Activated naive CD8-positive, alpha-beta T cell (primary cell): ENCODE measurements around the gene ECM2.
"Not testable (repeated sequence)": the region's sequence is repeated elsewhere in the genome, so short reads cannot be mapped to it uniquely, and the experiment has no call there.

Experiments used
- H3K27ac Mint-ChIP-seq: one replicate; pipeline ENCODE4 v1.8.0; 2021; ENCODE audit warnings: mixed read lengths
- H3K27me3 Mint-ChIP-seq: one replicate; pipeline ENCODE4 v1.8.0; 2021; ENCODE audit warnings: mixed read lengths
- H3K36me3 Mint-ChIP-seq: one replicate; pipeline ENCODE4 v1.8.0; 2021; ENCODE audit warnings: mixed read lengths
- H3K4me1 Mint-ChIP-seq: one replicate; pipeline ENCODE4 v1.8.0; 2021; ENCODE audit warnings: low read depth, mixed read lengths
- H3K4me3 Mint-ChIP-seq: one replicate; pipeline ENCODE4 v1.8.0; 2021; ENCODE audit warnings: mild to moderate bottlenecking, mixed read lengths
- H3K9me3 Mint-ChIP-seq: one replicate; pipeline ENCODE4 v1.8.0; 2021; ENCODE audit warnings: low read depth, mixed read lengths

Gene ECM2

DNA sequence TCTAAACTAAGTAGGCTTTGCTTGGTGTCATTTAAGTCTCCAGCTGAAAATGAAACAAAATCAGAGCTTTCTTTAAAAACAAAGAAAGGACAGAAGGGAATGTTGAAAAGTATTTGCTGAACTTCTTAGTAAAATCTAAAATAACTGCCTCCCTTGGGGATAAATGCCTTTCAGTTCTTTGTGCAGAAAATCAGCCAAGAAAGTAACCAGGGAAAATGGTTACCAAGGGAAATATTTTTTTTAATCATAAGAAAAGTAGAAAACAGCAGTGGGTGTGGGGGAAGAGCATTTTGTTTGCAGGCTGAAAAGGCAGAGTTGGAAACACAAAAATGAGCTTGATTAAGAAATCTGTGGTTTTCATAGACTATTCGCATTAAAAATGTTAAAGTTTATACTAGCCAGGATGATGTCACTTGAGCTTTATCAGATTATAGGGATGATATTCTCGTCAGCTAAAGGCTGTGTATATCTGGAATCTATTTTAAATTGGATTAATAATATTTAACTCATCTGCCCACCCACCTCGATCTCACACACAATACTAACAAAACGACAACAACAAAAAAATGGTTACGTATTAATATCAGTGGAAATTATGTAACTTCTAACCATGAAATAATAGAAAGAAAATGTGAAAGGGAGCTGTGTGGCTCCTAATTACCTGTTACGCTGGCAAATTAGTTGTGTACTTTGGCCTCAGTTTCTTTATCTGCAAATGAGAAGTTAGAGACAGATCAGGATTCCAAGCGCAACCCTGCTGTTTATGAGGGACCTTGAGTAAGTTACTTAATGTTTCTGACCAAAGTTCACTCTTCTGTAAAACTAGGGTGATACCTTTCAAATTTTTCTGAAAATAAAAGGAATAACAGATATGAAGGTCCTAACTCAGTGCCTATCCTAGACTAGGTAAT is at the start of gene ECM2:
Gene ECM2 (minus strand): TSS at position 51 of the 911 bp plus-strand sequence. CDS start 13,124 bp downstream, outside the sequence.
- no peak within 1 kb of the TSS for H3K27ac Mint-ChIP-seq
- H3K4me1 Mint-ChIP-seq, result no peaks in the 10 kb centered on the region
- H3K4me3 Mint-ChIP-seq, result no peak within 1 kb of the TSS
- peaks cover 7% of the 10 kb centered on the region for H3K36me3 Mint-ChIP-seq
- H3K9me3 Mint-ChIP-seq, result peaks cover 9% of the 10 kb centered on the region
- H3K27me3 Mint-ChIP-seq, result no peaks in the 10 kb centered on the region

DNA sequence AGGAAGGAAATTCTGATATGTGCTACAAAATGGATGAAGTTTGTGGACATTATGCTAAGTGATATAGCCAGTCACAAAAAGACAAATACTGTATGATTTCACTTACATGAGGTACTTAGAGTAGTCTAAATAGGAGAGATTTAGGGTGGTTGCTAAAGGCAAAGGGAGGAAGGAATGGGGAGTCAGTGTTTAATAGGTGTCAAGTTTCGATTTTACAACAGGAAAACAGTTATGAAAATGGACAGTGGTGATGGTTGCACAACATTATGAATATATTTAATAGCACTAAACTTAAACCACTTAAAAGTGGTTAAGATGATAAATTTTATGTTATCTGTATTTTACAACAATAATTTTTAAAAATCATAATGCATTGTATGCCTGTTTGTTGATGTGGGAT is 40.4 kb upstream of the ECM2 start:
- Mint-ChIP-seq H3K4me3 (no peak overlapping the region), H3K9me3 (no peaks in the 10 kb centered on the region), H3K4me1 (no peaks in the 10 kb centered on the region), H3K27me3 (no peaks in the 10 kb centered on the region), H3K27ac (no peak overlapping the region), H3K36me3 (peaks cover 8% of the 10 kb centered on the region)

DNA sequence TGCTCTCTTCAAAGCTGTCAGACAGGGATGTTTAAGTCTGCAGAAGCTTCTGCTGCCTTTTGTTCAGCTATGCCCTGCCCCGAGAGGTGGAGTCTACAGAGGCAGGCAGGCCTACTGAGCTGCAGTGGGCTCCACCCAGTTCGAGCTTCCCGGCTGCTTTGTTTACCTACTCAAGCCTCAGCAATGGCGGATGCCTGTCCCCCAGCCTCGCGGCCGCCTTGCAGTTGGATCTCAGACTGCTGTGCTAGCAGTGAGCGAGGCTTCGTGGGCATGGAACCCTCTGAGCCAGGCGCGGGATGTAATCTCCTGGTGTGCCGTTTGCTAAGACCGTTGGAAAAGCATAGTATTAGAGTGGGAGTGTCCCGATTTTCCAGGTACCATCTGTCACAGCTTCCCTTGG is 37.8 kb upstream of the ECM2 start:
- H3K4me3 Mint-ChIP-seq, H3K4me1 Mint-ChIP-seq, H3K36me3 Mint-ChIP-seq, H3K27ac Mint-ChIP-seq, H3K27me3 Mint-ChIP-seq, H3K9me3 Mint-ChIP-seq: not testable (repeated sequence)

- H3K4me3 Mint-ChIP-seq, H3K9me3 Mint-ChIP-seq, H3K36me3 Mint-ChIP-seq, H3K4me1 Mint-ChIP-seq, H3K27ac Mint-ChIP-seq, H3K27me3 Mint-ChIP-seq: not testable (repeated sequence)
These were observed 36.1 kb upstream of the ECM2 start for GRCh38 chr9:92571871-92572270.

GRCh38 chr9:92564982-92565381 is 29.2 kb upstream of the ECM2 start:
- Mint-ChIP-seq H3K4me1 (no peaks in the 10 kb centered on the region), H3K36me3 (peaks cover 11% of the 10 kb centered on the region), H3K27ac (no peak overlapping the region), H3K9me3 (peaks cover 10% of the 10 kb centered on the region), H3K27me3 (no peaks in the 10 kb centered on the region), H3K4me3 (no peak overlapping the region)

GRCh38 chr9:92564504-92564903 is 28.7 kb upstream of the ECM2 start:
- Mint-ChIP-seq H3K4me1 (no peaks in the 10 kb centered on the region), H3K4me3 (no peak overlapping the region), H3K27ac (no peak overlapping the region), H3K36me3 (peaks cover 9% of the 10 kb centered on the region), H3K9me3 (peaks cover 10% of the 10 kb centered on the region), H3K27me3 (no peaks in the 10 kb centered on the region)

DNA sequence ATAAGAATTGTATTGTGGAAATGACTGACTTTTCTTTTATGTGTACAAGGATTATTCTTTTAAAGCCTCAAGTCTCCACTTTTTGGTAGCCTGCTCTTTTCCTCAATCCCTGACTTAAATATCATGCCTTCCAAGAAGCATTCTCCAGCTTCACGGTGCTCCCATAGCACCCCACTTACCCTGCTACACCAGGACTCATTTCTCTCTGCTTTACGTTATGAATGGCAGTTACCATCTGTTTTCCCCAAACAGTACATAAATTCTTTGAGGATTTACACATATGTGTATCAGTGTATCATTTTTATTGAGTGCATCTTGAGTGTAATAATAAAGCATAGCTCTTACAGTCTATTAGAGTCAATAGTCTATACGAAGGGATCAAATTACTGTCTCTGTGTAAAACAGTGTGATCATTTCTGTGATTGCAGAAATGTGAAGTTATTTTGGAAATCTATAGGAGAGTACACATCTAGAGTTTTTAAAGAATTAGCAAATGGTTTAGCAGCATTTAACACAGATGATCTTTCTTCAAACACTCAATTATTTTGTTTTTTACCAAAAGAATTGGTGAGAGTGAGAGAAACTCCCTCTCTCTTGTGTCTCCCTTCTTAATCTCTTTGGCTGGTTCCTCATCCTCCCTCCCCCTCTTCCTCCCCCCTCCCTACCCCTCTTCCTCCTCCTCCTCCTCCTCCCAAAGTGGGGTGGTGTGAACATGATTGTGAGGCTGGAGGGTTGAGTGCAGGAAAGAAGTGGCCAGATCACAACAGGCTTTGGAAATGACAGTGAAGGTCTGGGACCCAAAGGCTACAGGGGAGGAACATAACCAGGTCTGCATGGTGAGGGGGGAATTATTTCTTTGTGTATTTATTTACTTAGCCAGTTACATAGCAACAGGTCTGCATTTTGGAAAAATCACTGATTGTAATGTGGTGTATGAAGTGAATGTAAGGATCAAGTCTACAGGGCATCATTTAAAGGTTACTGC is 27.6 kb upstream of the ECM2 start:
- Mint-ChIP-seq H3K36me3 (peaks cover 9% of the 10 kb centered on the region), H3K27ac (no peak overlapping the region), H3K4me3 (no peak overlapping the region), H3K27me3 (no peaks in the 10 kb centered on the region), H3K9me3 (peaks cover 10% of the 10 kb centered on the region), H3K4me1 (no peaks in the 10 kb centered on the region)

DNA sequence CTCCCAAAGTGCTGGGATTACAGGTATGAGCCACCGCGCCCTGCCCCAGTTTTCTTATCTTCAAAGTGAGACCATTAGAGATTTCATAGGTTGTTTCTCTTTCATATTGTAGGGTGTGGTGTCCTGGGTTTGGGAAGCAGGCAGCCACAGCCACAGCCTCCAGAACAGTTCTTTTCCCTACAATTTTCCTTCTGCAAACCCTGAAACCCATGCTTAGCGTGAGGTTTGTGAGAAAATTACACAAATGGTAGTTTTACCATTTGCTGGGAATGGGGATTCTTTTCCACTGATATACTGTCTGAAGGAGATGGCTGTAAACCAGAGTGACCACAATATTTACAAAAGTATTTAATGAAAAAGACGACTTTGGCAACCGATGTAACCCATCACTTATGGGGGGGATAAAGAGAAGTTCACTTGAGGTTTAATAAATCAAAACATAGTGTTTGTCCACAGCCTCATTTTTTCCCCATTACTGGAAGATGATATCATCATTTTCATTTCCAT is 26.7 kb upstream of the ECM2 start:
- no peak overlapping the region for H3K4me3 Mint-ChIP-seq
- peaks cover 9% of the 10 kb centered on the region for H3K36me3 Mint-ChIP-seq
- H3K27me3 Mint-ChIP-seq, result no peaks in the 10 kb centered on the region
- H3K27ac Mint-ChIP-seq, result no peak overlapping the region
- peaks cover 10% of the 10 kb centered on the region for H3K9me3 Mint-ChIP-seq
- H3K4me1 Mint-ChIP-seq, result no peaks in the 10 kb centered on the region

DNA sequence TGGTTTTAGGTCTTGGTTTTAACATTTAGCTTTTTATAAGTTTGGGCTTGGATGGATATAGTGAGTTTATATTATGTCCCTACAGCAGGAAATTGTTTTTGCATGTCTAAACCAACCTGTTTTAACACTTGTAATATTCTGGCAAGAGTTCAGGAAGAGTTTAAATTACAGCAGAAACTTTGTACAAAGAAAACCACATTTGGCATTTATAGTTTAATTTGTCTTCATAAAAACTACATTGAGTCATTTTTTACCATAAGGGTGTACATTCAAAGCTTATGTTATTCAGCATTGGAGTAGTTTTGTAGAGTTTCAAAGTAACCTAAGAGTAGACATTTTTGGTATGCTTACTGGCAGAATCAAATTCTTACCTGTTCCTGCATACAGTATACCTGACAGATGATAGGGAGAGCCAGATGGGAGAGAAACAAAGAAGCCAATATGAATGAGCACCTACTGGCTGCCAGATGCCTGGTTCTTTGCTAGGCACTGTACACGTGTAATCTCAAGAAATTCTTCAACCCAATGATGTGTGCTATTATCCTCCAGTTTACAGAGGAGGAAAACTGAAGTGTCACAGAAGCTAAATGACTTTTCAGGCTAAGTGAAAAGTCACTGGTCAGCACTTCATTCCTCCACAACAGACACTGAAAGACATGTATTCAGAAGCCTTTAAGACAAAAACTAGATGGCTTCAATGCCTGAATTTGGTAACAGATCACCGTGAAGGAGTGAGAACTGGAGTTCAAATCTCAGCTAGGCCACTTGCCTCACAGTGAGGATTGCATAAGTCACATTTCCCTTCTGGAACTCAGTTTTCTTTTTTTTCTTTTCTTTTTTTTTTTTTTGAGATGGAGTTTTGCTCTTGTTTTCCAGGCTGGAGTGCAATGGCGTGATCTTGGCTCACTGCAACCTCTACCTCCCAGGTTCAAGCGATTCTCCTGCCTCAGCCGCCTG is 25.9 kb upstream of the ECM2 start:
- Mint-ChIP-seq H3K4me3 (no peak overlapping the region), H3K9me3 (peaks cover 6% of the 10 kb centered on the region), H3K27me3 (no peaks in the 10 kb centered on the region), H3K27ac (no peak overlapping the region), H3K36me3 (peaks cover 9% of the 10 kb centered on the region), H3K4me1 (no peaks in the 10 kb centered on the region)

GRCh38 chr9:92558612-92559374 is 23.0 kb upstream of the ECM2 start:
- Mint-ChIP-seq H3K9me3 (no peaks in the 10 kb centered on the region), H3K4me3 (no peak overlapping the region), H3K27ac (no peak overlapping the region), H3K27me3 (no peaks in the 10 kb centered on the region), H3K36me3 (peaks cover 6% of the 10 kb centered on the region), H3K4me1 (peaks cover 5% of the 10 kb centered on the region)

GRCh38 chr9:92550765-92551164 is 15.0 kb upstream of the ECM2 start:
- Mint-ChIP-seq H3K9me3 (no peaks in the 10 kb centered on the region), H3K36me3 (peaks cover 2% of the 10 kb centered on the region), H3K27me3 (no peaks in the 10 kb centered on the region), H3K27ac (no peak overlapping the region), H3K4me3 (no peak overlapping the region), H3K4me1 (peaks cover 3% of the 10 kb centered on the region)

GRCh38 chr9:92547356-92547755 is 11.6 kb upstream of the ECM2 start:
- no peak overlapping the region for H3K27ac Mint-ChIP-seq
- H3K4me1 Mint-ChIP-seq, result no peaks in the 10 kb centered on the region
- H3K9me3 Mint-ChIP-seq, result no peaks in the 10 kb centered on the region
- peaks cover 2% of the 10 kb centered on the region for H3K36me3 Mint-ChIP-seq
- no peak overlapping the region for H3K4me3 Mint-ChIP-seq
- H3K27me3 Mint-ChIP-seq, result no peaks in the 10 kb centered on the region

DNA sequence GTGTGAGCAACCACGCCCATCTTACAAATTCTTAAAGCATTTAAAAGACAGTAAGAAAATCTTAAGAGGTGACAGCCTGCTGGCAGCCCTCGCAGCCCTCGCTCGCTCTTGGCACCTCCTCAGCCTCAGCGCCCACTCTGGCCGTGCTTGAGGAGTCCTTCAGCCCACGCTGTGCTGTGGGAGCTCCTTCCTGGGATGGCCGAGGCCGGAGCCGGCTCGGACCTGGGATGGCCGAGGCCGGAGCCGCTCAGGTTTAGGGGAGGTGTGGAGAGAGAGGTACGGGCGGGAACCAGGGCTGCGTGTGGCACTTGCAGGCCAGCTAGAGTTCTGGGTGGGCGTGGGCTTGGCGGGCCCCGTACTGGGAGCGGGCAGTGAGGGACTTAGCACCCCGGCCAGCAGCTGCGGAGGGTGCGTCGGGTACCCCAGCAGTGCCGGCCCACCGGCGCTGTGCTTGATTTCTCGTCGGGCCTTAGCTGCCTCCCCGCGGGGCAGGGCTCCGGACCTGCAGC is 9.3 kb upstream of the ECM2 start:
- no peak overlapping the region for H3K27ac Mint-ChIP-seq
- H3K4me1 Mint-ChIP-seq, result no peaks in the 10 kb centered on the region
- no peaks in the 10 kb centered on the region for H3K9me3 Mint-ChIP-seq
- H3K27me3 Mint-ChIP-seq, result no peaks in the 10 kb centered on the region
- peaks cover 2% of the 10 kb centered on the region for H3K36me3 Mint-ChIP-seq
- no peak overlapping the region for H3K4me3 Mint-ChIP-seq
